ENCODE measurements around the gene MMP14. TPM values are rescaled to one million over a fixed set of nuclear protein-coding genes. Genes with fewer than 3 reads are reported as not detected.
"Not testable (repeated sequence)": the region's sequence is repeated elsewhere in the genome, so short reads cannot be mapped to it uniquely, and the experiment has no call there.

The MMP14 gene
- total and polyA plus RNA-seq, 12 donors, result 15.5 to 161 (median 71.1) TPM

- Histone ChIP-seq H3K4me1 (replicated peaks in 1 of 2) (peaks cover 5 to 54% of the 10 kb centered on the region in 2 donors), H3K27ac (peak overlapping the region; percentile 31 to 84 (median 33)), H3K27me3 (no peaks in the 10 kb centered on the region), H3K9me3 (replicated peaks in 1 of 3) (no peaks in the 10 kb centered on the region), H3K4me3 (no peak overlapping the region), H3K36me3 (replicated peaks in 1 of 2) (peaks cover 0 to 7% of the 10 kb centered on the region in 2 donors)
- peak; percentile 82 to 95 (median 93) for DNase-seq
- no peak for TF ChIP-seq POLR2A (IDR thresholded peaks at IDR 0.05)
- no peak for TF ChIP-seq CTCF (IDR thresholded peaks at IDR 0.05)
- 48 to 71% (median 61%) methylated on average over 5 to 9 of the region's 9 CpGs for WGBS, 4 donors
- intact Hi-C loops (cut with DNase I), result loop anchor here in 1 of 2 donors (5.0 to 10.0 kb wide), 2 partner anchors 76 to 299 kb away; no protein-coding TSS in a partner anchor
Observed at GRCh38 chr14:22850944-22851764, 14.8 kb downstream of the MMP14 start.

GRCh38 chr14:22852178-22852577 is 15.8 kb downstream of the MMP14 start:
- H3K4me1 ChIP-seq (replicated peaks in 1 of 2), result peaks cover 5 to 45% of the 10 kb centered on the region in 2 donors
- WGBS, 4 donors, result 79 to 82% (median 81%) methylated on average over 8 to 12 of the region's 12 CpGs
- intact Hi-C loops (cut with DNase I), result loop anchor here (2.0 to 10.0 kb wide), 3 partner anchors 25 to 300 kb away; no protein-coding TSS in a partner anchor

GRCh38 chr14:22852599-22852939 is 16.2 kb downstream of the MMP14 start:
- DNase-seq, result no peak
- WGBS, 4 donors, result 63 to 74% (median 67%) methylated on average over 2 of the region's 2 CpGs
- peaks cover 5 to 44% of the 10 kb centered on the region in 2 donors for H3K4me1 ChIP-seq (replicated peaks in 1 of 2)
- no peaks in the 10 kb centered on the region for H3K36me3 ChIP-seq (replicated peaks in 1 of 2)
- TF ChIP-seq POLR2A (IDR thresholded peaks at IDR 0.05) (no peak), CTCF (IDR thresholded peaks at IDR 0.05) (no peak)
- no peak overlapping the region for H3K4me3 ChIP-seq
- H3K27me3 ChIP-seq, result no peaks in the 10 kb centered on the region
- intact Hi-C loops (cut with DNase I), result loop anchor here (2.0 to 10.0 kb wide), 3 partner anchors 26 to 300 kb away; no protein-coding TSS in a partner anchor
- no peak overlapping the region for H3K27ac ChIP-seq
- no peaks in the 10 kb centered on the region for H3K9me3 ChIP-seq (replicated peaks in 1 of 3)

More at GRCh38 chr14:22852178-22852577, 15.8 kb downstream of the MMP14 start:
- H3K27me3 ChIP-seq; H3K4me3 ChIP-seq; DNase-seq; H3K9me3 ChIP-seq (replicated peaks in 1 of 3); H3K36me3 ChIP-seq (replicated peaks in 1 of 2): not testable (repeated sequence)
- peak overlapping the region in 1 of 5 donors; percentile 76 for H3K27ac ChIP-seq

- intact Hi-C loops (cut with DNase I), result loop anchor here (2.0 to 10.0 kb wide), 3 partner anchors 26 to 301 kb away; no protein-coding TSS in a partner anchor
- TF ChIP-seq POLR2A (IDR thresholded peaks at IDR 0.05) (no peak), CTCF (IDR thresholded peaks at IDR 0.05) (peak; percentile 89 to 99 (median 94))
- Histone ChIP-seq H3K27ac (peak overlapping the region in 1 of 5 donors; percentile 10), H3K9me3 (replicated peaks in 1 of 3) (no peaks in the 10 kb centered on the region), H3K4me1 (replicated peaks in 1 of 2) (peaks cover 5 to 38% of the 10 kb centered on the region in 2 donors), H3K27me3 (no peaks in the 10 kb centered on the region), H3K36me3 (replicated peaks in 1 of 2) (no peaks in the 10 kb centered on the region), H3K4me3 (peak overlapping the region in 2 of 4 donors; percentile 35 to 47)
- WGBS, 4 donors, result 0 to 2% (median 1%) methylated on average over 11 to 20 of the region's 20 CpGs
- DNase-seq, result peak; percentile 81 to 95 (median 89)
Observed at GRCh38 chr14:22852940-22853767, 16.8 kb downstream of the MMP14 start.

- intact Hi-C loops (cut with DNase I), result loop anchor here in 1 of 2 donors (5.0 to 10.0 kb wide), 2 partner anchors 79 to 302 kb away; no protein-coding TSS in a partner anchor
- not testable (repeated sequence) for DNase-seq; H3K27me3 ChIP-seq; H3K4me3 ChIP-seq; H3K27ac ChIP-seq; H3K9me3 ChIP-seq (replicated peaks in 1 of 3); H3K36me3 ChIP-seq (replicated peaks in 1 of 2)
- peaks cover 5 to 33% of the 10 kb centered on the region in 2 donors for H3K4me1 ChIP-seq (replicated peaks in 1 of 2)
- 92 to 98% (median 93%) methylated on average over 6 to 11 of the region's 11 CpGs for WGBS, 4 donors
Observed at GRCh38 chr14:22854296-22854695, 17.9 kb downstream of the MMP14 start.

Data from adrenal gland (tissue), 12 donors.